Brain microvascular endothelial cell (primary cell): ENCODE measurements around the gene TNS1.

Experiments
- DNase-seq: peaks from one replicate; pipeline ENCODE4 v3.0.0-alpha.2; 2020
- H3K27ac ChIP-seq: fragments of 250-450 bp; sonication (Bioruptor Pico); 2 replicates; pipeline ENCODE4 v1.5.1; 2020; ENCODE audit warnings: mild to moderate bottlenecking, moderate library complexity
- H3K27me3 ChIP-seq: fragments of 250-450 bp; sonication (Bioruptor Pico); replicated peaks from 2 replicates; pipeline ENCODE4 v1.5.1; 2020; ENCODE audit warnings: mild to moderate bottlenecking
- H3K36me3 ChIP-seq: fragments of 250-450 bp; sonication (Bioruptor Pico); replicated peaks from 2 replicates; pipeline ENCODE4 v1.5.1; 2020; ENCODE audit warnings: mild to moderate bottlenecking
- H3K4me3 ChIP-seq: 2 replicates; pipeline ENCODE4 v1.5.1; 2011; ENCODE audit warnings: low read depth, mild to moderate bottlenecking, control low read depth, low read length, moderate library complexity
- CTCF ChIP-seq: IDR thresholded peaks from 2 replicates; pipeline ENCODE4 v1.5.1; 2011; ENCODE audit warnings: low read depth, mild to moderate bottlenecking, moderate library complexity, low read length, control low read depth, inconsistent platforms; ENCODE audit errors: missing control alignments
- in situ Hi-C: cut with HindIII; loops from 2 replicates; pipeline ENCODE4 v1.10.0; 2017; ENCODE audit warnings: low sequenced_read_pairs, low pct_ligation_motif_present

TNS1 gene

GRCh38 chr2:217797165-217797564, 205.6 kb downstream of the TNS1 start:
- in situ Hi-C loops: no loop called here
- Histone ChIP-seq H3K4me3 (no peak overlapping the region), H3K27ac (no peak overlapping the region), H3K27me3 (no peaks in the 10 kb centered on the region), H3K36me3 (no peaks in the 10 kb centered on the region)
- TF ChIP-seq CTCF: no peak
- no peak for DNase-seq

GRCh38 chr2:217795706-217796465, 206.9 kb downstream of the TNS1 start:
- no peaks in the 10 kb centered on the region for H3K36me3 ChIP-seq
- no peak for TF ChIP-seq CTCF
- H3K4me3 ChIP-seq: no peak overlapping the region
- no peak overlapping the region for H3K27ac ChIP-seq
- DNase-seq: no peak
- H3K27me3 ChIP-seq: no peaks in the 10 kb centered on the region
- in situ Hi-C loops: no loop called here

- in situ Hi-C loops: no loop called here
- Histone ChIP-seq H3K36me3 (no peaks in the 10 kb centered on the region), H3K27me3 (no peaks in the 10 kb centered on the region), H3K4me3 (no peak overlapping the region), H3K27ac (no peak overlapping the region)
- no peak for TF ChIP-seq CTCF
- DNase-seq: no peak
Measured at GRCh38 chr2:217795067-217795466, 207.7 kb downstream of the TNS1 start.

- in situ Hi-C loops: no loop called here
- DNase-seq: no peak
- no peak overlapping the region for H3K4me3 ChIP-seq
- H3K27me3 ChIP-seq: no peaks in the 10 kb centered on the region
- no peak for TF ChIP-seq CTCF
- no peaks in the 10 kb centered on the region for H3K36me3 ChIP-seq
- H3K27ac ChIP-seq: no peak overlapping the region
Measured at GRCh38 chr2:217794133-217794986, 208.4 kb downstream of the TNS1 start.

- no peak for DNase-seq
- H3K36me3 ChIP-seq: no peaks in the 10 kb centered on the region
- TF ChIP-seq CTCF: no peak
- no peak overlapping the region for H3K27ac ChIP-seq
- H3K4me3 ChIP-seq: no peak overlapping the region
- in situ Hi-C loops: no loop called here
- H3K27me3 ChIP-seq: no peaks in the 10 kb centered on the region
Measured at GRCh38 chr2:217793566-217794132, 209.1 kb downstream of the TNS1 start.
